Suprapubic skin (tissue), 4 donors: ENCODE results near the gene ANO4.

ENCODE experiments used
- POLR2A ChIP-seq, 2 donors: fragments of 450-650 bp; IDR thresholded peaks; one replicate each; pipeline ENCODE4 v1.6.1; 2017; ENCODE audit warnings: antibody characterized with exemption in 2 of 2, mild to moderate bottlenecking in 2 of 2, moderate library complexity in 2 of 2
- POLR2AphosphoS5 ChIP-seq, 3 donors: sonication (generic); formaldehyde crosslinking; IDR thresholded peaks; one replicate each; pipeline ENCODE4 v1.6.1; 2017; ENCODE audit warnings: antibody characterized with exemption in 3 of 3

DNA sequence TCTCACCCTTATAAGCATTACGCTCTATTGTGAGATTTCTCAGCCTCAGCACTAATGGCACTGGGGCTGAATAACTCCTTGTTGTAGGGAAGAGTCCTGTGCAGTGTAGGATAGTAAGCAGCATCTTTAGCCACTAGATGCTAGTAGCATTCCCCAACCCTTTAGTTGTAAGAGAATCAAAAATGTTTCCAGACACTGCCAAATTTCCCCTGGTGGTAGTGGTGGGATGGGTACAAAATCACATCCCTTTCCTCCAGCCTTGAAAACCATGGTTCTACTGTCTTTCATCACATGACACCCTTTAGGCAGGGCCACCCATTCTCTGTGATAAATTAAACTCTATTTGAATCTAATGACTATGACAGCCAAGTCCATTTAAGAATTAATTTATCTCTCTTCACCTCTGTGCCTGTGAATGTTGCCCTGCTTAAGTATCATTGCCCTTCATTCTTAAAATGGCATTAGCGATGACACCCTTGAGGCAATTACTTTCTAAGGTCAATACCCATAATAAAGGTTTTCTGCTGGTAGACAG is 199.4 kb downstream of the ANO4 start:
- TF ChIP-seq POLR2A (IDR thresholded peaks at IDR 0.05) (no peak), POLR2AphosphoS5 (IDR thresholded peaks at IDR 0.05) (no peak)
